BJ (cell line): ENCODE data around the gene KRTAP10-6. TPM values are rescaled to one million over a fixed set of nuclear protein-coding genes. Genes with fewer than 3 reads are reported as not detected.
"Not testable (repeated sequence)": the region's sequence is repeated elsewhere in the genome, so short reads cannot be mapped to it uniquely, and the experiment has no call there.

Experiments
- CTCF ChIA-PET: fragments of 350-600 bp; formaldehyde crosslinking; extraction: SDS; loops from one replicate; lab custom pipeline; 2021; ENCODE audit warnings: antibody characterized with exemption, inconsistent platforms; lab: Yijun Ruan, JAX
- POLR2A ChIA-PET: fragments of 300-600 bp; sonication (Branson Sonifier 250); formaldehyde crosslinking; extraction: SDS; loops from one replicate; lab custom pipeline; 2021; ENCODE audit warnings: antibody characterized with exemption; lab: Charles Lee
- DNase-seq: peaks from one replicate; pipeline ENCODE4 v3.0.0-alpha.2; 2011; ENCODE audit warnings: low read depth
- H3K27me3 ChIP-seq: 2 replicates; pipeline ENCODE4 v1.6.0; 2011; ENCODE audit warnings: low read length; ENCODE audit not compliant: control insufficient read depth, insufficient read depth
- H3K36me3 ChIP-seq: 2 replicates; pipeline ENCODE4 v1.5.1; 2011; ENCODE audit warnings: low read length; ENCODE audit not compliant: control insufficient read depth, insufficient read depth
- H3K4me3 ChIP-seq: 2 replicates; pipeline ENCODE4 v1.5.1; 2011; ENCODE audit warnings: low read depth, mild to moderate bottlenecking, control low read depth, low read length
- CTCF ChIP-seq: IDR thresholded peaks from 2 replicates; pipeline ENCODE4 v1.5.1; 2011; ENCODE audit warnings: low read depth, mild to moderate bottlenecking, control low read depth, inconsistent platforms, low read length, moderate library complexity; ENCODE audit not compliant: insufficient read depth
- polyA plus RNA-seq: library from polyadenylated mRNA; depleted of rRNA; stranded (reverse); fragments of >200 nt; gene quantifications from 2 replicates; pipeline ENCODE4 v1.2.3, GENCODE V29; 2011

KRTAP10-6 gene
- polyA plus RNA-seq, 1 experiment = not detected

- no peaks in the 10 kb centered on the region for H3K36me3 ChIP-seq
- TF ChIP-seq CTCF = no peak
- POLR2A ChIA-PET = no interaction called here
- no peak within 1 kb of the TSS for H3K4me3 ChIP-seq
- no peak for DNase-seq
- CTCF ChIA-PET = no interaction called here
- H3K27me3 ChIP-seq = no peaks in the 10 kb centered on the region
These were observed 44.9 kb upstream of the KRTAP10-6 start, which contains the start of gene KRTAP10-10 for GRCh38 chr21:44637018-44637850. KRTAP10-10 (plus strand) TSS chr21:44637356; CDS start chr21:44637418, 62 bp downstream.

GRCh38 chr21:44636209-44637017, 44.1 kb upstream of the KRTAP10-6 start:
- no peaks in the 10 kb centered on the region for H3K36me3 ChIP-seq
- no peak for DNase-seq
- ChIA-PET CTCF (no interaction called here), POLR2A (no interaction called here)
- no peaks in the 10 kb centered on the region for H3K27me3 ChIP-seq
- no peak overlapping the region for H3K4me3 ChIP-seq
- no peak for TF ChIP-seq CTCF

GRCh38 chr21:44632067-44632466, 39.8 kb upstream of the KRTAP10-6 start:
- Histone ChIP-seq H3K27me3 (no peaks in the 10 kb centered on the region), H3K4me3 (no peak overlapping the region), H3K36me3 (no peaks in the 10 kb centered on the region)
- POLR2A ChIA-PET = no interaction called here
- DNase-seq = no peak
- CTCF ChIA-PET = no interaction called here
- no peak for TF ChIP-seq CTCF

- H3K36me3 ChIP-seq = no peaks in the 10 kb centered on the region
- TF ChIP-seq CTCF = no peak
- no peak for DNase-seq
- H3K4me3 ChIP-seq = no peak overlapping the region
- H3K27me3 ChIP-seq = no peaks in the 10 kb centered on the region
- ChIA-PET POLR2A (no interaction called here), CTCF (no interaction called here)
These were observed 38.1 kb upstream of the KRTAP10-6 start for GRCh38 chr21:44630440-44630839.

- Histone ChIP-seq H3K27me3 (no peaks in the 10 kb centered on the region), H3K36me3 (no peaks in the 10 kb centered on the region), H3K4me3 (no peak overlapping the region)
- no peak for DNase-seq
- ChIA-PET CTCF (no interaction called here), POLR2A (no interaction called here)
- no peak for TF ChIP-seq CTCF
These were observed 36.5 kb upstream of the KRTAP10-6 start for GRCh38 chr21:44628707-44629391.

GRCh38 chr21:44627831-44628233, 35.5 kb upstream of the KRTAP10-6 start:
- POLR2A ChIA-PET, CTCF ChIA-PET, H3K36me3 ChIP-seq, H3K4me3 ChIP-seq, H3K27me3 ChIP-seq, DNase-seq: not testable (repeated sequence)

- H3K27me3 ChIP-seq, POLR2A ChIA-PET, CTCF ChIA-PET, DNase-seq, H3K36me3 ChIP-seq, H3K4me3 ChIP-seq: not testable (repeated sequence)
These were observed 35.0 kb upstream of the KRTAP10-6 start for GRCh38 chr21:44627181-44627822.
